ENCODE measurements around the gene HMGXB3. TPM values are rescaled to one million over a fixed set of nuclear protein-coding genes. Genes with fewer than 3 reads are reported as not detected.

Gene HMGXB3
- total and polyA plus RNA-seq, 2 of the 13 experiments (the other 11 are each of a cell fraction or from before 2014, with no cell fraction given), result 18.8 to 23.8 TPM

GRCh38 chr5:150024346-150024984 lies 23.9 kb downstream of the HMGXB3 start:
- in situ Hi-C loops (cut with HindIII; ENCODE audit: extremely low pct_ligation_motif_present, low pct_unique_long_range_greater_than_20kb) (no loop called here), intact Hi-C loops (cut with micrococcal nuclease; ENCODE audit: unreplicated experiment) (loop anchor here (10.0 kb wide), 1 partner anchor 330 kb away; the partner anchor contains the start of gene TCOF1)
- DNase-seq (ENCODE audit: low spot score) (no peak), ATAC-seq (no peak), FAIRE-seq (no peak)
- no peak overlapping the region for H2AFZ ChIP-seq (ENCODE audit: low read length)
- POLR2A ChIA-PET, result no interaction called here
- no peaks in the 10 kb centered on the region for H3K27me3 ChIP-seq (ENCODE audit: control insufficient read depth in 1 of 2, insufficient read depth in 2 of 2, low read length in 2 of 2)
- H3K9ac ChIP-seq (ENCODE audit: insufficient read depth, low read depth, low read length), result peak overlapping the region; percentile 10; the same call in 1 of the 2 replicates
- H3K4me3 ChIP-seq (replicated peaks in 1 of 3; ENCODE audit: insufficient read depth in 1 of 3, low read depth in 2 of 3, low read length in 3 of 3), result no peak overlapping the region
- BruUV-seq (replicated peaks), result no TSS peak
- H3K79me2 ChIP-seq (ENCODE audit: insufficient read depth, low read length), result no peaks in the 10 kb centered on the region
- TF ChIP-seq STAG1 (CRISPR knock-in tag; IDR thresholded peaks at IDR 0.05) (peak; percentile 29), ZGPAT (CRISPR knock-in tag; IDR thresholded peaks at IDR 0.05) (no peak), ZNF101 (CRISPR knock-in tag; IDR thresholded peaks at IDR 0.05; ENCODE audit: borderline replicate concordance, low read depth) (no peak), CTCF (CRISPR knock-in tag; IDR thresholded peaks at IDR 0.05) (peak; percentile 41), SNRNP70 (IDR thresholded peaks at IDR 0.05; ENCODE audit: low read depth, low read length) (no peak), ZNF460 (CRISPR knock-in tag; IDR thresholded peaks at IDR 0.05; ENCODE audit: borderline replicate concordance) (no peak), PITX1 (CRISPR knock-in tag; IDR thresholded peaks at IDR 0.05) (no peak), PHF21A (CRISPR knock-in tag; IDR thresholded peaks at IDR 0.05) (no peak)
- H3K27ac ChIP-seq (ENCODE audit: extremely low read length, insufficient read depth, low read length), result peak overlapping the region; percentile 92
- peaks cover 20 to 64% of the 10 kb centered on the region in 2 experiments for H3K36me3 ChIP-seq (replicated peaks in 1 of 2; ENCODE audit: control insufficient read depth in 1 of 2, insufficient read depth in 2 of 2, low read length in 2 of 2)
- CTCF ChIA-PET (ENCODE audit: low intra/inter-chr PET ratio, low total read pairs), result no interaction called here
- no peak overlapping the region for H3K4me2 ChIP-seq (ENCODE audit: low read depth, low read length)
- peaks cover 59% of the 10 kb centered on the region for H3K4me1 ChIP-seq (ENCODE audit: insufficient read depth, low read length)
- 96% methylated on average over 9 of the region's 9 CpGs for WGBS (ENCODE audit: low lambda C conversion rate)
- no peaks in the 10 kb centered on the region for H3K9me3 ChIP-seq (ENCODE audit: low read length)
- no peaks in the 10 kb centered on the region for H4K20me1 ChIP-seq (ENCODE audit: insufficient read depth, low read length)
